ENCODE measurements around the gene DUSP22.

DNA sequence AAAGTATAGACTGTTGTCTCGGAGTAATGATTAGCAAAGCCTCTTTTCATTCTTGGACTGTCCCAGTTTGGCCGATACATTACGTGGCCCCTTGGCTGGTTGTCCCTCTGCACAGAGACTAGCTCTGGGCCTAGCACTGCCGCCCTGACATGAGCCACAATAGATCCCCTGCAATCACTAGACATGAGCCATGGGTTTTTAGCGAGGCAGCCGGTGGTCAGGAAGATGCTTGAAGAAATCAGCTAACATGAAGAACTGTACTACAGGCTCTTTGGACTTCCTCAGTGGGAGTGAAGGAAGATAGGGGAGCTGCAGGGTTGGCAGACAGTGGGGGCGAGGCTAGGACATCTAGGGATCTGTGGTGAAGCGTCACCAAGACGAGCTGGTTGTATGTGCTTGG, 11.0 kb downstream of the DUSP22 start:
- no peak for TF ChIP-seq POLR2A (IDR thresholded peaks at IDR 0.05)
- TF ChIP-seq, protein P1, sequence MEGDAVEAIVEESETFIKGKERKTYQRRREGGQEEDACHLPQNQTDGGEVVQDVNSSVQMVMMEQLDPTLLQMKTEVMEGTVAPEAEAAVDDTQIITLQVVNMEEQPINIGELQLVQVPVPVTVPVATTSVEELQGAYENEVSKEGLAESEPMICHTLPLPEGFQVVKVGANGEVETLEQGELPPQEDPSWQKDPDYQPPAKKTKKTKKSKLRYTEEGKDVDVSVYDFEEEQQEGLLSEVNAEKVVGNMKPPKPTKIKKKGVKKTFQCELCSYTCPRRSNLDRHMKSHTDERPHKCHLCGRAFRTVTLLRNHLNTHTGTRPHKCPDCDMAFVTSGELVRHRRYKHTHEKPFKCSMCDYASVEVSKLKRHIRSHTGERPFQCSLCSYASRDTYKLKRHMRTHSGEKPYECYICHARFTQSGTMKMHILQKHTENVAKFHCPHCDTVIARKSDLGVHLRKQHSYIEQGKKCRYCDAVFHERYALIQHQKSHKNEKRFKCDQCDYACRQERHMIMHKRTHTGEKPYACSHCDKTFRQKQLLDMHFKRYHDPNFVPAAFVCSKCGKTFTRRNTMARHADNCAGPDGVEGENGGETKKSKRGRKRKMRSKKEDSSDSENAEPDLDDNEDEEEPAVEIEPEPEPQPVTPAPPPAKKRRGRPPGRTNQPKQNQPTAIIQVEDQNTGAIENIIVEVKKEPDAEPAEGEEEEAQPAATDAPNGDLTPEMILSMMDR (IDR thresholded peaks at IDR 0.05) = no peak

All from suprapubic skin (tissue), 3 donors.